Measurements from ENCODE around the gene ATXN7L1.
"Not testable (repeated sequence)": the region's sequence is repeated elsewhere in the genome, so short reads cannot be mapped to it uniquely, and the experiment has no call there.

ATXN7L1 gene

GRCh38 chr7:105697169-105697568 lies 179.2 kb downstream of the ATXN7L1 start:
- DNase-seq, result not testable (repeated sequence)

GRCh38 chr7:105693576-105693975 lies 182.8 kb downstream of the ATXN7L1 start:
- no peak for DNase-seq

DNA sequence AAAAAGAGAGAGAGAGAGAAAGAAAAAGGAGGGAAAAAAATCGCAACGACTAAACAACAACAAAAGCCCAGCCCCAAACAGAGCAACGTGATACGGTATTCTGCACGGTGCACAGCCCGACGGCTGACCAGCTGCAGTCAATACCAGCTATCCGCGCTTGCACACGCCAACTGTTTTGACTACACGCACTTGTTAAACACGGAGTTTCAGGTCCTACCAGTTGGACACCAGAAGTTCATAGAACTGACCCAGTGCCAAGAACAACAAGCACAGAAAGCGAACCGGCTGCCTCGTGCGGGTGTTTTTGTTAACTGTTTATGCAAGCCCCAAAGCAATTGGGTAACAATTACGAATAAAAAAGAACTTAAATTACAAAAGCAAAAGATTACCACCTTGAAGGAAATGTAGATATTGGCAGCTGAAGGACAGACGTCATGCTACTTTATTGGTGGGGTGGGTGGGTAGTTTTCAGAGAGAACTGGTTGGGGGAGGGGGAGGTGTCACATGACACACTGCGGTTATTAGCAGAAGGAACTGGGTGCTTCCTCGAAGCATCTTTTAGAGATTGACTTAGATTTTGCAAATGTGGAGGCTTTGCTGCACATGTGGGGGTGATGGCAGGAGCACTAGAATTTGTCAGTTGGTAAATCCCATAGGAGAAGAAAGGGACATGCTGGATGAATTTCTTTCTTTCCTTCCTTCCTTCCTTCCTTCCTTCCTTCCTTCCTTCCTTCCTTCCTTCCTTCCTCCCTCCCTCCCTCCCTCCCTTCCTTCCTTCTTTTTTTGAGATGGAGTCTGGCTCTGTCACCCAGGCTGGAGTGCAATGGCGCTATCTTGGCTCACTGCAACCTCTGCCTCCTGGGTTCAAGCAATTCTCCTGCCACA lies 184.5 kb downstream of the ATXN7L1 start:
- peak; percentile 94 for DNase-seq

- peak; percentile 55 for DNase-seq
These were observed 185.2 kb downstream of the ATXN7L1 start for GRCh38 chr7:105691082-105691679.

GRCh38 chr7:105690325-105690945 lies 186.0 kb downstream of the ATXN7L1 start:
- no peak for DNase-seq

- no peak for DNase-seq
These were observed 187.2 kb downstream of the ATXN7L1 start for GRCh38 chr7:105689067-105689819.

DNA sequence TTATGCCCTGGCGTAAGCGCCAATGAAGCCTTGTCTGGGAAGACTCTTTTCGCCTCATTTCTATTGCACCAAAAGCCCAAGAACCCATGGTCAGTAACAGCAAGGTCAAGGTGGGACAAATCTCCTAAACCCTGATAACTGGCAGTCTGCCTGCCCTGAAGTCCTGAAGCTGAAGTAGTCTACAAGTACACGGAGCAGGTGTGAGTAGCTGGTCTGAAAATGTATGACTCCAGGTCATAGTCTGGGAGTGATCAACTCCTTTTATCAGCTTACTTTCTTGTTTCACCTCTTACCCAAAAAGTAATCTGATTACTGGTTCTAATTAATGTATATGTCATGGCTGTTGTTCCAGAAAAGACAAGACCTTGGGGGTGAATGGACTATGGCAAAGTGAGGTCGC lies 187.8 kb downstream of the ATXN7L1 start:
- no peak for DNase-seq

DNA sequence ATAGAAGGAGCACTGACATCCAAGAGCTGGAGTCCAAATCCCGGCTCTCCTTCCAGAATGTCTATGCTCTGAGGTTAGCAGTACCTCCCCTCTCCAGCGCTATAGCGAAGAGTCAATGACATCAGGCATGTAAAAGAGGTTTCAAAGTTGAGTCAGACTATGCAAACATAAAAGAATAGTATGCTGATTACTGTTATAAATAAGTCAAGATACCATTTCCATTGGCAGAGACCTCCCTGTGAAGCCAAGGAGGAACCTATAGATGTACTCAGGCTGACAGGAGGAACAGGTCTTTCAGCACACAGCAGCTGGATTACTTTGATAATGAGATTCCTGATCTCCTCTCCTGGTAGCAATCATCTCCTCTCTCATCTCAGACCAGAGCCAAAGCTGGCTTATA lies 191.2 kb downstream of the ATXN7L1 start:
- DNase-seq, result peak; percentile 55

GRCh38 chr7:105682341-105683060 lies 193.9 kb downstream of the ATXN7L1 start:
- DNase-seq, result peak; percentile 84

- peak; percentile 23 for DNase-seq
These were observed 195.8 kb downstream of the ATXN7L1 start for GRCh38 chr7:105680505-105681187.

DNA sequence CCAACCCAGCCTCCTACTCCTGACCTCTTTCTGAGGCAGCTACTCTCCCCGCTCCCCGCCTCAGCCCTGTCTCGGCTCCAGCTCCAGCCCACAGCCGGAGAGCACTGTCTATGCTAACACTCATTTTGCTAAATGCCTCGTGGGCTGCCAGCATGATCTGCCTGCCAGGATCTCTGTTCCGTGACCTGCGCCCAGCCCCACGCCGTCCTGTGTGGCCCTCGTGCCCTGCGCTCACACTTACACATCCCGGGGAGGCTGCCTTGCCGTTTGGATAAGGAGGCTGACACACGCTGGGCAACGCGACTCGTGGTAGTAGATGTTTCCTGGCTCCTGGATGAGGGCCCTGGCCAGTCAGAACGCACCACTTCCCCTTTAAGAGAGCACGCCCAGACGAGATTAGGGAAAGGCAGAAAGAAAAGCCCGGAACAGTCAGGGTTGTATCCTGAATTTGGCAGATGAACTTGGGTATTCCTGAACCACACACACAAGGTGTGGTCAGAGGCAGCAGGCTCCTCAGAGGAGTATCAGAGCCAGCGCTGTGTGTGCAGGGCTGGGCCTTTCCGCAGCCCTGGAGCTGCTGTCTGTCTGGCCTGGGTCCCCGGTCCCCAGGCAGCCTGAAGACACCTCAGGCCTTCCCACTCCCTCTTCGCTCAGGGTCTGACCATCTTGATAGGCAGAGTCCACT lies 197.4 kb downstream of the ATXN7L1 start:
- DNase-seq, result no peak

- DNase-seq, result peak; percentile 49
These were observed 198.4 kb downstream of the ATXN7L1 start for GRCh38 chr7:105677817-105678573.

DNA sequence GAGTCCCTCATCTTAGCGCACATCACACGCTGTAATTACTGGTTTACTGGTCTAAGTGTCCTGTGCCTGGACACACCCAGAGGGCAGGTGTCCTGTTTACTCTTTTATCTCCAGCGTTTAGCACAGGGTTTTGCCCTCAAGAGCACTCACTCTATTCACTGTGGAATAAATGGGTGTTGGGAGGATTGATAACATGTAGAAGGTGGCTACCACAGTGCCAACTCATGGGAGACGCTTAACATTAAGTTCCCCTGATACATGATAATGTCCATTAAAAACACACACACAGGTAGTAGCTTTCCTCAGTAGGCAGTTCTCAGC lies 199.0 kb downstream of the ATXN7L1 start:
- DNase-seq, result peak; percentile 45

GRCh38 chr7:105675934-105676371 lies 200.4 kb downstream of the ATXN7L1 start:
- DNase-seq, result peak; percentile 95

DNA sequence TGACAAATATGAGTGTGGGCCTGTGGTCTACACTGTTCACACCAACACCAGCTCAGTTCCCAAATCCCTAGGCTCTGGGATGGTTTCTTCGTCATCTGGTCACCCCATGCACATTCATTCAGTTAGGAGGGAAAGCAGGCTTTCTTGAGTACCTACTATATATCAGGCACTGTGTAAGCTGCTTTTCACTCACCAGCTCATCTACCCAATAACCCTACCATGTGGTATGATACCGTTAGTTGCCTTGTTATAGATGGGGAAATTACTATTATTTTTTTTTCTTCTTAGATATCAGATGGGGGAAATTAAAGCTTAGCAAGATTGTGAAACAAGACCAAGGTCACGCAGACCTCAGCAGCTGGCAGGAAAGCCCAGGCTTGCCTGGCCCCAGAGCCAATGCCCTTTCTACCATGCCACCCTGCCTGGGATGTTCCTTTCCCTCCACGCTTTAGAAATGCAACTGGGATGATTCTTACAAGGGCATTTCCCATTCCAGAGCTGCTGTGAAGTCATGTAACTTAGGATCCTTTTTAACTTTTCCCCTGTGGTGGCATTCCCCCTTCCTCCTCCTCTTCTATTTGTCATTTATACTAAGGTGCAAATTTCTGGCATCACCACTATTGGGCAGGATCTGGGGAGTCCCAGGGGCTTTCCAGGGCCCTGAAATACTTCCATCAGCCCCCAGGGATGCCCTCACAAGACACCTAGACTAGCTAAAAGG lies 202.0 kb downstream of the ATXN7L1 start:
- no peak for DNase-seq

DNA sequence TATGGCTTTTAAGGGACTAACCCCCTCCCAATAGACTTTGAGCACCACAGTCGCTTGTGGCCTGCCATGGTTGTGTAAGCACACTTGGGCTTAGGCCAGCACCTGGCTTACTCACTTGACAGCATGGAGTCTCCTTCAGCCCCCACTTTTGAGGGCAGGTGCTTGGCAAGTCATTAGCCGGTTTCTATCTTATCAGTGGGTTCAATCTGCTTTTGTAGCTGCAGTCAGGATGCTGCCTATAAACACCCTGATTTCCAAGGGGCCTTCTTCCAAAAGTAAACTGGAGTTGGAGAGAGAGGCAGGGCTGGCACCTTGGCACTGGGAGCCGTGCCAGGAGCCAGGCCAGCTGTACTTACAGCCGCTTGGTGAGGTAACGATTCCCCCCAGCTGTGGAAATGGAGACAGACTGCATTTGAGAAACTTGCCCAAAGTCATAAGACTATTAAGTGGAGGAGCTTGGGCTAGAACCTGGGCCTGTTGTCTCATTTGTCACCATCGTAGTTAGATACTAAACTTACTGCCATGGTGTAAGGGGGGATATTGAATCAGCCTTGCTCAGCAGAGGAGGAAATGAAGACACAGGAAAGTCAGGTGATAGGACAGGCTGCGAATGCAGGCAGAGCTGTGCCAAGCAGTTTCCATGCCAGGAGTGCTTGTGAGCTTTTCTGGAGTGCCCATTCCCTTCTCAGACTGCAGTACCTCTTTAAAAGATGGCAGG lies 202.9 kb downstream of the ATXN7L1 start:
- DNase-seq, result peak; percentile 90

DNA sequence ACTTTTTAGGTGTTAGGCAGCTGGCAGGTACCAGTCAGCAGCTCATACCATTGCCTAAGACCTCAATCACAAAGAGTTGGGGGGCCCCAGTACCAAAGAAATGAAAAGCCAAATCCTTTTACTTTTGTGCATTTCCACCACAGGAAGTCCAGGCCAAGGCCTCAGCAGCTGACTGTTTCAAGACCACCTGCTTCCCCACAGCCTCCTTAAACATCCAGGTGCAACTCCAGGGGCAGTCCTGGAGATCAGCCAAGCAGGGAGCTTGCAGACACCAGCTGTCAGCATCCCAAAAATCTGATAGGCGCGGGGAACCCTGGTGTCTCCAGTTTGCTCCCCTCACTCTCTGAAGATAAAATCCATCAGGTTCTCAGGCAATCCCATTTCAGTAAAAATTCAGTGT lies 203.6 kb downstream of the ATXN7L1 start:
- peak; percentile 69 for DNase-seq

DNA sequence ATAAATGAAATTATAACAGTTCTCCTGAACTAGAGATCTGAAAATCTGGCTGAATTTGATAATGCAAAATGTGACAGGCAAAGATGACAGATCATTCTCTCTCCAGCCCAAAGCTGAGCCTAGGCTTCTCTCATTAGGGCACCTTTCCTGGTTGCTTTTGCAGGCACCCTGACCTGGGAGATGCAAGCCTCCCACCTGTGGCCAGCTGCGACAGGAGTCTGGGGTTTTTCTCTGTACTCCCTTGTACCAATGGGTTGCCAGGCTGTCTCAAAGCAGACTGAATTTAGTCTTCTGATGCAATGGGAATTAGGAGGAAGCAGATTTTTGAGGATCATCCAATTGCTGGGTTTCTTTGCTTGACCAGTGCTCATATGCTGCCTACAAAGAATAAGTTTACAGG lies 210.1 kb downstream of the ATXN7L1 start:
- DNase-seq, result no peak

- no peak for DNase-seq
These were observed 210.7 kb downstream of the ATXN7L1 start for GRCh38 chr7:105665684-105666083.
